ENCODE data around the gene ACOXL. TPM values are rescaled to one million over a fixed set of nuclear protein-coding genes. Genes with fewer than 3 reads are reported as not detected.

Gene ACOXL
- total RNA-seq, 1 donor from 2014 or later = not detected

DNA sequence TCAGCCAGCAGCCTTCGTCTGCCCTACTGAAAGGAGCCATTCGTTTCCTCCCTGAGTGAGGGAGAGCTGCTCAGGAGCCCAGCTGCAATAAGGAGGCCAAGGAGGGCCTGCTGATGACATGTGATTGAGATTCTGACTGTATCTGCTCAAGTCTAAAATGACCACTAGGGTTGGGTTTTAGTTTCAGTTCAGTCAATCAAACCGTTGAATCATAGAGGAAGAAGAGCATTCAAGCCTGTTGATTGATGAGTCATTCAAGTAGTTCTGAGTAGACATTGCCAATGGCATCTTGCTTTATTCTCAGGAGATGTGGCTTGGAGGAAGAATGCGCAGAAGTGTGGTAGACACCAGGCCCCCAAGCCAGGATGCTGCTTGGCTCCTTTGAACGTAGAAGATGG is 368.4 kb downstream of the ACOXL start:
- no peak for DNase-seq (ENCODE audit: low spot score)

DNA sequence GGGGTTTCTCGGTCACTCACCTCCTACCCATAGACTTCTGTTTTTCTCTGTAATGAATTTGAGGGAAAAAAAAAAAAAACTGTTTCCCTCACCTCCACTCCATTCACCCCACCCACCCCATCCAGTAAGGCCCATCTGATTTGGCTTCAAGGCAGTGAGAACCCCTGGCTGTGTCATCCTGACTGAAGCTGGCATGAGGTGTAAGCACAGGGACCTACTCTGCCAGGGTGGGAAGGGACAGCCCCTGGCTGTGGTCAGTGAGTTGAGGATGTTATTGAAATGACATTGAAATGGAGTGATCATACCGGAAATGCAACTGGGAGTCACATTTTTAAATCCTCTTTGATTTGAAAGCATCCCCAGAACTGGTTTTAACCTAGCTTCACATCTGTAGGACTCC is 369.2 kb downstream of the ACOXL start:
- no peak for DNase-seq (ENCODE audit: low spot score)

DNA sequence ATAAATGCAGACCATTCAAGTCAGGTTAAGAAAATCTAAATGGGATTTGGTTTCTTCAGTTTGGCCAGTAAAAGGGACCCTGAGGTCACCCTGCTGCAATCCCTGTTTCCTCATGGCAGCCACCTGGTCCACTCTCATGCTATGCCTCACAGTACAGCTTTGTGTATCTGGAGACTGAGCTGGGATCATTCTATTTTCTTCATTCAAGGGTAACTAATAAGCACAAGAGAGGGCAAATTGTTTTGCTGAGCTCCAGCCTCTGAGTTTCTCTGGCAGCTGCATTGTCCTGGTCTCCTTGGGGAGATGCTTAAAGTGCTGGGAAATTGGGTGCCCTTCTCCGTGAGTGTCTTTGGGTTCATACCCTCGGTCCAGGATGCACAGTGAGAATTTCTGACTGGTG is 369.8 kb downstream of the ACOXL start:
- no peak for DNase-seq (ENCODE audit: low spot score)

DNA sequence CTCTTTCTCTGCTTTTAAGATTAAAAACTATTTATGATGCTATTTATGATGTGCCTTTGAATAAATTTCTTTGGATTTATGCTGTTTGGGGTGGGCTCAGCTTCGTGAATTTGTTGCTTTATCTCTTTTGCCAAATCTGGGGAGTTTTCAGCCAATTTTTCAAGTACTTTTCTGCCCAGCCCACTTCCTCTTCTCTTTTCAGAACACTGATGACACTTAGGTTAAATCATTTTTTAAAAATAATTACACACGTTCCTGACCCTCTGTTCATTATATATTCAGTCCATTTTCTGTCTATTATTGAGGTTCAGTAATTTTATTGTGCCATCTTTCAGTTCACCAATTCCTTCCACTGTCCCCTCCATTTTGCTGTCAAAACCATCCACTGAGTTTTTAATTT is 373.6 kb downstream of the ACOXL start:
- DNase-seq (ENCODE audit: low spot score) = no peak

DNA sequence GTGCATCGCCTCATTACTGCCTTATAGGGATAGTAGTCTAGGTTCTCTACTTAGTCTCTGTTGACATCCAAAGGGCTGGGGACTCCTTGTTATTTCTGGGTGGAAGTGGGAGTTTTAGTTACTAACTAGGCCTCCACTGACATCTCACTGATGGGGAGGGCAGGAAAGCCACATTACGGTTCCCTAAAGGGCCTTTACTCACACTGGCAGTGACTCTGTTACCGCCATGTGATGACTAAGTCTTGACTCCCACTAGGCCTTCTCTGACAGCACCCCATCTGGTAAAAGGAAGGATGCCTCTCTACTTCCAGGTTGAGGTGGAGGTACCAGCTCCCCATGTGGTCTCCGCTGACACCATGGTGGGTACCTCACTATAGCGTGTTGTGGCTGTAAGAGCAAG is 374.3 kb downstream of the ACOXL start:
- DNase-seq (ENCODE audit: low spot score) = no peak

DNA sequence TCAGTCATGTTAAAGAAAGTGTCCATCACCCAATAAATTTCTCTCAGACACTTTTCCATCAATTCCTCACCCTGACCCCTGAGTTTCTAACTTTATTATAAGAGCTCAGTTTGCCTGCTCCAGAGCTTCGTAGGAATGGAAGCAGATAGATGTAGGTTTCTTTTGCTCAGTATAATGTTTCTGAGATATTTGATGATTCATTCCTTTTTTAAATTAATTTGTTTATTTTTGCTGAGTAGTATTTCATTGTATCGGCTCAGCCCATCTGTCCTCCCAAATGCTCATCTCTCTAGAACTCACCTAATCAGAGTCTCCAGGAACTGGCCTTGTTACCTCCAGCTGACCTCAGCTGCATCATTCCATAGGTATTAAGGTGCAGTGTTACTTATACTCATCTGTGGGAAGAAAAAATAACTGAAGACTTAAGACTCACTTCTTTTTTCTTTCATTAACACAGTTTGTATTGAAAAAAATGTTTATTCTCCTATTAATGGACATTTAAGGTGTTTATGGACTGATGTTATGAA is 376.4 kb downstream of the ACOXL start:
- DNase-seq (ENCODE audit: low spot score) = no peak

DNA sequence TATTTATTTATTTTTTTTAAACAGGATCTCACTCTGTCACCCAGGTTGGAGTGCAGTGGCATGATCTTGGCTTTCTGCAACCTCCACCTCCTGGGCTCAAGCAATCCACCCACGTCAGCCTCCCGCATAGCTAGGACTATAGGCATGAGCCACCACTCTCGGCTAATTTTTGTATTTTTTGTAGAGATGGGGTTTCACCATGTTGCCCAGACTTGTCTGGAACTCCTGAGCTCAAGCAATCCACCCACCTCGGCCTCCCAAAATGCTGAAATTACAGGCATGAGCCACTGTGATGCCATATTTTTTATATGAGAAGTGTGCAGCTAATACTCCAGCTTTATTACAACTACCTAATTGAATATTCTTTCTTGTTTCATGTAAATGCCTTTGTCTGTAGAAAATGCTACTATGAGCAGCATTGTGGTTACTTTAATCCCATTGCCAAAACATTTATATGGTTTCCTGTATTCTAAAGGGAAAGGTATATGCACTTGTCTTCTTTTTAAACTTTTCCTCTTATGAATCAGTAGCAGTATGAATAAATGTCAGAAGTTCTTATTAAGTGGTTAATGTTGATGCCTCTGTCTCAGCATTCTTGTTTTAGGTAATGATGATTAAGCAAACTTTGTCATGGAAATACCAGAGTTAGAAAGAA is 378.9 kb downstream of the ACOXL start:
- no peak for DNase-seq (ENCODE audit: low spot score)

DNA sequence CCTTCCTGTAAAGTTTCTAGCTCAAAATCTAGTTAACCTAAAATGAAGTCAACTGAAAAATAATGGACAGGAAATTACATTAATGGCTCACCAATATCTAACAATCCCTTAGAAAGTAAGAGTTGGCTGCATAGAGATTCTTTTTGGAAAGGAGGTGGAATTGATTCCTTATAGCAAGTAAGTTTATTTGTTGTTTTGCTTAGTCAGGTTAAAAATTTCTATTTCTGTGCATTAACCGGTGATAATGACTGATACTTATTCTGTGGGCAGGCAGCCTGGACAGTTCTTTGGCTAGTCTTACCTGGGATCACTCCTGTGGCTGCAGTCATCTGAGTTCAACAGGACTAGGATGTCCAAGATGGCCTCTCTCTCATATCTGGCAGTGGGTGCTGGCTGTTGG is 381.5 kb downstream of the ACOXL start:
- no peak for DNase-seq (ENCODE audit: low spot score)

DNA sequence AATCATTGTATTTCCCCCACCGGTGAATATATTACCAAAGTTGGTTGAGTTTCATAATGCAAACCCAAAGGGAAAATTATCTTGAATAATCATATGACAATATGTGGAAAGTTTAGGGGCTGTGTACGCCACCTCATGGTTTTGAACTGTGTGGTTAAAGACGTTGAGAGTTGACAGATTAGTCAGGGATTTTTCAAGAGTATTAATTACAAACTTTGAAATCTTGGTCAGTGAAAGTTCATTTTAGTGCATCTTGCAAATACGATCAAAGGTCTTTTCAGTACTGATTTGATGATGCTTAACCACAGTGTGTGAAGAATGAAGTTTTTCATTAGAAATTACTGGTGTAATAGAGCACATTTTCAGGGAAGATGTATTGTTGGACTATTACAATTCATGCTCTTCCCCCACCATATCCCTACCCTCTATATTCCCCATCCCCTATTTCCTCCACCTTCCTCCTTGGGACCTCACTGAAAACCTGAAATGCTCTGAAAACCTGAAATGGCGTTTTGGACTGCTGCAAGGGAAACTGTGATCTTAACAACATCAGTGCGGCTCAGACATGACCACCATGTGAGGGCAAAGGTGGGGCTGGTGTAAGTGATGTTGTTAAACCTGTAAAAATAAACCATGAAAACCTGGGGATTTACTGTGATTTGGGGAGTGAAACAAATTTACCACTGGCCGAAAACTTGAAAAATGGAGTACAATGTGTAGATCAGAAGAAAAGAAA is 383.8 kb downstream of the ACOXL start:
- no peak for DNase-seq (ENCODE audit: low spot score)

DNA sequence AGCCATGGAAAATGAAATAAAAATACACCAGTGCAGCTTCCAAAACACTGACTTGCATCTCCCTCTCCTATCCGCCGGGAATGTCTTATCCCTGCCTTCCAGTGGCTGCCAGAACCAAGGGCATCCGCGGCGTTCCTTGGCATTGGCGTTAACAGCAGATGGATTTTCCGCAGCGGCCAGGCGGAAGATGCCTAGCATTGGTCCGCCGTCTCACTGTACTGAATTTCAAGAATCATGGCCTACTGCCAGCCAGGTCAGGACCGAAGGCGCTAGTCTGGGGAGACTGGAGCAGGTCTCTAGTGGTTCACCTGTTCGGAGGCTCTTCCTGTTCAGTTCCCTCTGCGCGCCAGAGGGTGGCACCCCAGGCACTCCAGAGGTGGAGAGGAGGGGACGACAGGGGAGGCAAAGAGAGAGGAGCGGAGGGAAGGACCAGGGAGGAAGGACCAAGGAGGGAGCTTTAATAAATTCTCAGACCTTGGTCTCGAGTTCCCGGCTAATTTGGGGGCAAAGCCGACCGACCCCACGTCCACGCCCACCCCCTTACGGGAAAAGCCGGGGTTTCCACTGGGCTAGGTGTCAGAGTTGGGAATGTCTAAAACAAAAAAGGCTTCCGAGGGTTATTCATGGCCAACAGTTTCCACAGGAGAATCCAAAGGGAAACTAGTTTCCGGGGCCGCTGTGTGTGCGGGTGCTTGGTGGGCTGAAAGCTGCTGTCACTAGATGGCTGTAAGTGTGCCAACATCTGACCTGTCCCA is 384.6 kb downstream of the ACOXL start:
- DNase-seq (ENCODE audit: low spot score) = no peak

DNA sequence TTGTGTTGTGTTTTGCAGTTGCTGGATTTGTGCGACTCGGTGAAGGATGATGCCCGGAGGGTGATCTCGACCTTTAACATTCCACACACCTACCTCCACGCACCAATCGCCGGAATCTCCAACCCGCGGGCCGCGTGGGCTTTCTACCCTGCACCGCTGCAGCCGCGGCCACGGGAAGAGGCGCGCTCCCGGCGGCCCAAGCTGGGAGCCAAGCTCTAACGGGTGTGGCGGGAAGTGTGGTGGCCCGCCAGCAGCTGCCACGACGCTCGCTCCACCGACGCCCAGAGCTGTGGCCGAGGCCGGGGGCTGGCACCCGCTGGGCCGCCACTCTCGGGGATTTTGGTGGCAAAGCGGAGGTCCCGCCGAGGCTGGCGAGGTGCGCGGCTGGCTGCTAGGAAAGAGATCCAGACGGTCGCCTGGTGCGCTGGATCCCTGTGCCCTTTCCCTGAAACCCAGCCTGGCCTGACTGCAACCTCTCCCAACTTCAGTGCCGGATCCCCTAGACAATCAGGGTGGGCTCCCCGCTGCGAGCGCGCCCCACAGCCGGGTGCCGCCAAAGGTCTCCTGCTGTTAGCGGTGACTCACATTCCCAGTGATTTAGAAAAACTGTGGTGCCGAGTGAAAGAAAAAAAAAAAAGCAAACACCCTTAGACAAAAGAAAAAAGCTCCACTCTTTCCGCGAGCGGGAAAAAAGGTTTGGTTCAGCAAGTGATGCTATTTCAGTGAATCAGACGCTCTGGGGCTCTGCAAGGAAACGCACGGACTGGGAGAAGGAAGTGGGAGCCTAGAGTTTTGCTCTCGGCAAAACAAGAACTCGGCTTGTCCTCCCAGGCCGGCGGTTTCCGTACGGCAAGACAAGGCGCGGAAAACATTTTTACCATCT is 385.5 kb downstream of the ACOXL start:
- no peak for DNase-seq (ENCODE audit: low spot score)

DNA sequence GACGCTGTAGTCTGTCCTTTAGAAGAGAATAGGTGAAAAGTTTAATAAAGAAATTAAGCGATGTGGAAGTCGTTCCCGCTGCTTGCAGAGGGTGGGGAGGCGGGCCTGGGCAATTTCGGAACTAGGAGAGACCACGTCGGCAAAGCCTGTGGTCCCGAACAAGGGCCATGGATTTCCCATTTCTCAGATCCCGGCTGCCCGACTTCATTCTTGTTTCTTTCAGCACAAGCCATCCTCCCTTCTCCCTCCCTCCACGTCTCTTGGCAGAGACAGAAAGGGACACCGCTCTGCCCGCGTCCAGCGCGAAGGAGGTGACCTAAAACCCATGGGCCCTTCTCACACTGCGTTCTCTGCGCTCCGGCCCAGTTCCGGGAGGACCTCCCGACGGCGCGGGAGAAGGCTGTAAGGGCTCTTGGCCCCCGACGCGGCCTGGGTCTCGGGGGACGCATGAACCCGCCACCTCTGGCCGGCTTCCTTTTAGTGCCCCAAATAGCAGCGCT is 386.2 kb downstream of the ACOXL start:
- DNase-seq (ENCODE audit: low spot score) = no peak

DNA sequence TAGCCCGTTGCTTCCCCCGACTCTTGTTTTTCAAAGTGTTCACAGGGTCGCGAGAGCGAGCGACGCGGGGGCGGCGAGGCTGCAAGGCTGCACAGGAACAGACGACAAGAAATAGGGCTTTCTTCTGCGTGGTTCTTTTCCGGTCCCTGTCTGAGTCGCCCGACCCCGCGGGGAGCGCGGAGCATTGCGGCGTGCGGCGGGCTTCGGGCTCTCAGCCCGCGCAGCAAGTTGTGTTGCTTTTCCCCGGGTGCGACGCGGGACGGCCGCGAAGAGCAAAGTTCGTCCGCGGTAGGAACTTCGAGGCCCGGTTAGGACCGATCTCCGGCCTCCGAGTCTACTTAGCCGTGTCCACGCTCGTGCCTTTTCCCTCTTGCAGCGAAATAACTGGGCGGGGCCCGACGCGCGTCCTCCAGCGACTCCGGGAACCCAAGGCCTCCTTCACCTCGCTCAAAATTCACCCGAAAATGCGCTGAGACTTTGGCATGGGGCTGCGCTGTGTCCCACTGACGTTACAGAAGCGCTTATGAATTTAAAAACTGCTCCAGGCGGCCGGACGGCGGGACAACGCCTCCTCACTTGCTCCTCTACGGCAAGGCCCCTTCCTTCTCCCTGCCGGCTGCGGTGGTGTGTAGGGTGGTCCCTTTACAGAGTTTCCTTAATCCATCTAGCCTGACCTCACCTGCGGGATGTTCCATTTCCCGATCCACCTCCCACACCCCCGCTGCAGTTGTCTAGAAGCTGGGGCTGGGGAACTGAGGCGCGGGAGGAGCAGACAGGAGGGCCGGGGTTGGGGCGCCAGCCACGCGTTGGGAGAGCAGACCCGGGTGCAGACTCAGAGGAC is 386.8 kb downstream of the ACOXL start:
- DNase-seq (ENCODE audit: low spot score) = no peak

DNA sequence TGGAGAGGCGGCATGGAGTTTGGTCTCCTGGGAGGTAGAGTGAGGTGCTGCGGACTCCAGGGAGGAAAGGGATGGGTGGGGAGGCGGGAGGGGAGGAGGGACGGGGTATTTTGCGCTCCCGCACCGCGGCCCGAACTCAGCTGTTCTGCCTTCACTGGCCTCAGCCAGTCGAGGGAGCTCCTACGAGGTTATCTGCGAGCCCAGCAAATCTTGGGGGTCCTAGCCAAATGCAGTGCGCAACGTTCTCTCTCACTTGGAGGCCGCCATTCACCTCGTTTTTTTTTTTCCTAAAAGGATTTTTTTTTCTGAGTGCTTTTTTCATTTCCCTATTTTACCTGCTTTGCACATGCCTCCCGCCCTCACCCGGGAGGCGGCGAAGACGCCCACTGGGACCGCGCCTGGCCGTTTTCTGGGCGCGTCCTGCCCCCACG is 387.5 kb downstream of the ACOXL start:
- no peak for DNase-seq (ENCODE audit: low spot score)

DNA sequence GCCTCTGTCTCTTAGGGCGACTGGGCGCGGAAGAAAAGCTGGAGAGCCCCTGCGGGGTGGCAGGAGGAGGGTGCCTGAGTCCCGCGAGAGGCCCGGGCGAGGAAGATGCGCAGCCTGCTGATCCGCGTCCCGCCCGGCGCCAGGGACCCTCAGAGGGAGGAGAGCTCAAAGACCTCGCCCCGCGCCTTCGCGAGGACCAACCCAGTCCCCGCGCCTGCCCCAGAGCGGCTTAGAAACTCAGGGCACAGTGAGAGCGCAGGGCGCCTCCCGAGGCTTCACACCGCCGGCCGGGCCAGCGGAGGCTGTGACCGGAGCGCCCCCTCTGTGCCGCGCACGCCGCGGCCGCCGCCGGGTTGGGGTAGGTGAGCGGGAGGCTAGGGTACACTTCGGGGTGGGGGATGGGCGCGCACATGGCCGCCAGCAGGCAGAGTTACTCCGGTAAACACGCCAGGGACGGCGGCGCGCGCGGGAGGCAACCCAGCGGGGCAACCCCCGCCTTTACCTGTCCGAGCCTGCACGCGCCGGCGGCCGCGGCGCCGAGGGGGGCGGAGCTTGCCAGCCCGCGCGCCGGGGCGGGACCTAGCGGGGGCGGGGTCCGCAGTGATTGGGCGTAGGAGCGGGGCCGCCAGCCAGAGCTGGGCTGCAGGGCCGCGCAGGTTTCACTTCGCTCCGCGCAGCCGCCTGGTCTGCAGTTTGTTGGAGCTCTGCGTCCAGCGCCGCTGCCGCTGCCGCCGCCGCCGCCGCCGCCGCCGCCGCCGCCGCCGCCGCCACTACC is 388.1 kb downstream of the ACOXL start, which contains the start of gene BCL2L11:
Gene BCL2L11, plus strand, starts transcription at position 662 of the 775 bp plus-strand sequence. CDS start 2,832 bp downstream, outside the sequence.
- peak; percentile 96 for DNase-seq (ENCODE audit: low spot score)

DNA sequence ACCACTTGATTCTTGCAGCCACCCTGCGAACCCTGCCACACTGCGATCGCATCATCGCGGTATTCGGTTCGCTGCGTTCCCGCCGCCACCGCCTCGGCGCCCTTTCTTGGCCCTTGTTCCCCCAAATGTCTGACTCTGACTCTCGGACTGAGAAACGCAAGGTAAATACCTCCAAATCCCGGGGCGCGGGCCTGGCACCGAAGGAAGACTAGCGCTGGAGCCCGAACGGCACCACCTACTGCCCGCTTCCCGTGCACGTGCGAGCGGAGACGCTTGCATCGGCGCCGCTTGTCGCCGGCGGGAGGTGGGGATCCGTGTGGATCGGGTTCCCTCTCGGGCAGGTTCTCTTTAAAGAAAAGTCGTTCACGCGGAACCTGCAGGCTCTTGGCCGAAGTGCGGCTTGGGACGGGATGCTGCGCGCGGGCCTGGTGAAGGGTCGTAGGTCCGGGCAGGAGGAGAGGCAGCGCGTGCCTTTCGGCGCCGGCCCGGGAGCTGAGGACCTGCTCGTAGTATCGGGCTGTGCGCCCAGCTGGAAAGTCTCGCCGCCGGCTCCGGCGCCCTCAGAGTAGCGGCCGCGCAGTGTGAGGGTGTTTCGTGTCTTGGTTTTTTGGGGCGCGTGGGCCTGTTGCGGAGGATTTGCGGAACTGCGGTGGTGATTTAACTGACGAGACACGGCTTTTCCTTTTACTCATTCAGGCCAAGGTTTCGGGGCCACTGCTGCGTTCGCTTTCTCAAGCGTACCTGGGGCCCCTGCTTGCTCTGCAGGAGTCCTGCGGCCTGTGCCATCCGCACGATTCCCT is 388.9 kb downstream of the ACOXL start:
- DNase-seq (ENCODE audit: low spot score) = no peak

DNA sequence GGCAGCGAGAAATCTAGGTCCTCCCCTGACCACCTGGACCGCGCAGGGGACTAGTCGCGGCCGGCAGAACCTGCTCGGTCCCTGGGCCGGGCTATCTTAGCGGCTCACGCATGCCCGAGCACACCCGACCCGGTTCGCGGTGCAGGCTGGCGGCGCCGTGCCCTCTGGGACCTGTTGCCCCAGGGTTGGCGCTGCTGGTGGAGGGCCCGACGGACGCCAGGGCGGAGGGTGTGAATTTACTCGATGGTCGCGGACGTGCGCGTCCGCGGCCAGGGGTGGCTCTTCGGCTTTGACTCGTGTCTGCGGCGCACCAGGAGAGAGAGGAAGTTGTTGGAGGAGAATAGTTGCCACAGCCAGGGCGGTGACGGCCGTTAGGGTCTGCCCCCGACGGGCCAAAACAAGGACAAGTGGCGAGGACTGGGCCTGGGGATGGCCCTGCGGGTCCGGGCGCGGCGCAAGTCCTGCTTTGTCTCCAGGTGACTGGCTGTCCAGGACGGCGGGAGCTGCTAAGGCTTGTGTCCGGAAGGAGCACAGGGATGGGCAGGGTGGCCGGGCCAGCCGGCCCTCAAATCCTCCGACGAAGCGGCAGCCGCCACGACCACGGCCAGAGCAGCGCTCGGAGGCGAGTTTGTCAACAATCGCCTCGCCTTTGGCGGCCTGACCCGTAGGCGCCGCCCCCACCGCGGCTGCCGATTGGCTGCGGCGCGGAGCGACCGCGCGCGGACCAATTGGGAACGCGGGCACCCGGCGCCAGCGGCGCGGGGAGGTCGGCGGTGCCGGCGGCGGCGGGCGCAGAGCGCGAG is 389.7 kb downstream of the ACOXL start:
- DNase-seq (ENCODE audit: low spot score) = peak; percentile 97

Measured in mesenteric fat pad (tissue), 1 donor.